Astrocyte (in vitro differentiated cells and primary cell): Measurements from ENCODE around the gene DSCAM.

ENCODE experiments used
- EZH2 ChIP-seq: IDR thresholded peaks from 2 replicates; pipeline ENCODE4 v1.6.1; 2012; ENCODE audit warnings: mild to moderate bottlenecking, low read length, inconsistent platforms; ENCODE audit not compliant: insufficient read depth
- TF ChIP-seq, protein P1 (sequence below): IDR thresholded peaks from 2 replicates; pipeline ENCODE4 v1.5.1; 2011; ENCODE audit warnings: low read depth, mild to moderate bottlenecking, inconsistent platforms, low read length, moderate library complexity; ENCODE audit not compliant: insufficient read depth

DNA sequence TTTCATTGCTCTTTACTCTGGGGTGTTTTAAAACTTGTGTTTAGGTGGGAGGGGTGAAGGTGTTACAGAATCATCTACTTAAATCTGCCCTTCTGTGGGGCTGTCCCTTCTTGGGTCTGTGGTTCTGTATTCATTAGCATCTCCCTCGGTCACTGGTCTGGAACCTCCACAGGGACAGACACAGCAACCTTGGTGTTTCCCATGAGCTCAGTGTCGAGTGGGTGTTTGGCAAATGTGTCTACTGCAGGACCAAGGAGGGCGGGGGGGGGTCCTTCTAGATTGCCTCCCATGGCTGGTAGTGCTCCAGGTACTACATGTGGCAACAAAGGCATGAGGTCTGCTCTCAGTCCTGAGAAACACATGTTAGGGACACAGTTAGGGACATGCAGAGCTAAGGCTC, 706.3 kb downstream of the DSCAM start:
- TF ChIP-seq, protein P1, sequence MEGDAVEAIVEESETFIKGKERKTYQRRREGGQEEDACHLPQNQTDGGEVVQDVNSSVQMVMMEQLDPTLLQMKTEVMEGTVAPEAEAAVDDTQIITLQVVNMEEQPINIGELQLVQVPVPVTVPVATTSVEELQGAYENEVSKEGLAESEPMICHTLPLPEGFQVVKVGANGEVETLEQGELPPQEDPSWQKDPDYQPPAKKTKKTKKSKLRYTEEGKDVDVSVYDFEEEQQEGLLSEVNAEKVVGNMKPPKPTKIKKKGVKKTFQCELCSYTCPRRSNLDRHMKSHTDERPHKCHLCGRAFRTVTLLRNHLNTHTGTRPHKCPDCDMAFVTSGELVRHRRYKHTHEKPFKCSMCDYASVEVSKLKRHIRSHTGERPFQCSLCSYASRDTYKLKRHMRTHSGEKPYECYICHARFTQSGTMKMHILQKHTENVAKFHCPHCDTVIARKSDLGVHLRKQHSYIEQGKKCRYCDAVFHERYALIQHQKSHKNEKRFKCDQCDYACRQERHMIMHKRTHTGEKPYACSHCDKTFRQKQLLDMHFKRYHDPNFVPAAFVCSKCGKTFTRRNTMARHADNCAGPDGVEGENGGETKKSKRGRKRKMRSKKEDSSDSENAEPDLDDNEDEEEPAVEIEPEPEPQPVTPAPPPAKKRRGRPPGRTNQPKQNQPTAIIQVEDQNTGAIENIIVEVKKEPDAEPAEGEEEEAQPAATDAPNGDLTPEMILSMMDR = no peak
- no peak for TF ChIP-seq EZH2
